IPS-18a (cell line): ENCODE measurements around the gene PTPRJ.

Experiments used
- H3K27ac ChIP-seq: one replicate; pipeline ENCODE4 v1.5.1; 2013; ENCODE audit warnings: low read length
- H3K27me3 ChIP-seq: one replicate; pipeline ENCODE4 v1.6.1; 2013; ENCODE audit warnings: mild to moderate bottlenecking, low read length; ENCODE audit not compliant: control insufficient read depth, insufficient read depth
- H3K36me3 ChIP-seq: one replicate; pipeline ENCODE4 v1.6.1; 2013; ENCODE audit warnings: low read depth, low read length; ENCODE audit not compliant: control insufficient read depth
- H3K4me1 ChIP-seq: one replicate; pipeline ENCODE4 v1.6.1; 2013; ENCODE audit warnings: low read depth, low read length; ENCODE audit not compliant: control insufficient read depth
- H3K4me3 ChIP-seq: one replicate; pipeline ENCODE4 v1.5.1; 2013; ENCODE audit warnings: low read length
- H3K9ac ChIP-seq: one replicate; pipeline ENCODE4 v1.6.1; 2013; ENCODE audit warnings: mild to moderate bottlenecking, low read length, moderate library complexity
- H3K9me3 ChIP-seq: one replicate; pipeline ENCODE4 v1.6.1; 2013; ENCODE audit warnings: low read depth, low read length; ENCODE audit not compliant: control insufficient read depth

The PTPRJ gene

DNA sequence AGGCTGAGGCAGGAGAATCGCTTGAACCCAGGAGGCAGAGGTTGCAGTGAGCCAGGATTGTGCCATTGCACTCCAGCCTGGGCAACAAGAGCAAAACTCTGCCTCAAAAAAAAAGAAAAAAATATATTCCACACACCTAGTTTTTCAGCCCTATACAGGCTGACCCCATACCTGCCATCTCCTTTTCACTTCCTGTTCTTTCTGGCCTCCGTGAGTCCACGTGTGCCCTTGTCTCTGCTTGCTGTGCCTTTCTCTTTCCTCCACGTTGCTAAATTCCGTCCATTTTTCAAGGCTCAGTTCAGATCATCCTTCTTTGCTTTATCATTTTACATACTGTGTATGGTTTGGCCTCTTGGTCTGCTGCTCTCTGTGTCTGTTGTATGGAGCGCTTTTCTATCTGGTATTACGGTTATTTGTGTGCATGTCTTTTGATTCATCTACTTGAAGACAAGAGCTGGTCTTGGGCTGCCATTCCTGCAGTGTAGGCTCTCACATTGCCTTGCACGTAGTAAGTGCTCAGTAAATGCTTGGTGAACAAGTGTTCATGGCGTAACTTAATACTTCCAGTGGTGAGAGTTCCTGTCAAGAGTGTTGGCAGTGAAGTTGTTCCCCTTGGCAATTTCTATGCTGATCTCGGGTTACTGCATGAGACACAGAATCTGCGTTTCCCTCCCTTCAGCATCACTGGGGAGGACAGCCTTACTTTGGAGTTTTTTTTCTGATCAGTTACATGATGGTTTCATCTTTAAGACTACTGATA, 57.5 kb downstream of the PTPRJ start:
- no peak overlapping the region for H3K4me3 ChIP-seq
- H3K27me3 ChIP-seq = no peaks in the 10 kb centered on the region
- no peaks in the 10 kb centered on the region for H3K36me3 ChIP-seq
- H3K9ac ChIP-seq = no peak overlapping the region
- no peak overlapping the region for H3K27ac ChIP-seq
- no peaks in the 10 kb centered on the region for H3K9me3 ChIP-seq
- H3K4me1 ChIP-seq = peaks cover 8% of the 10 kb centered on the region

DNA sequence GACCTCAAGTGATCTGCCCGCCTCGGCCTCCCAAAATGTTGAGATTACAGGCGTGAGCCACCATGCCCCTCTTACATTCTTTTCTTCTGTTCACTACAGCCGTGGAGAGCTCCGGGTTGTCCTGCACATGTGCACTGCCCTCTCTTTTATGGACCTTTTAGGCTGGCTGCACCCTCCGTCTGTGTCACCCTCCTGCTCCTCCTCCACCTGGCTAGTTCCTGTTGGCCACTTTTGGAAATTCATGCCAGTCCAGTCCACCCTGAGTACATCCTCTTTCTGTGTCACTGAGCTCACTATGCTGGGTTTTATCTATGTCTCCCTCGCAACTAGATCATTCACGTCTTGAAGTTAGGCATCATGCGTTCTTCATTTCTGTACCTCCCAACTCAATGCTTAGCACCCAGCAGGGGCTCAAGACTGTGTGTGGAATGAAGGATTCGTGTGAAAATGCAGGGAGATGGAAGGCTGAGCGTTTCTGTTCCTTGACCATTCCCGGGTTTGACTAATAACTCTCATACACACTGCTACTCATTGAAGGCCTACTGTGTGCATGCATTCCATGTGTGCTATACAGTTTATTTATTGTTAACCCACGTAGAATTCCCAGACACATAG, 60.6 kb downstream of the PTPRJ start:
- no peaks in the 10 kb centered on the region for H3K36me3 ChIP-seq
- no peak overlapping the region for H3K9ac ChIP-seq
- H3K27me3 ChIP-seq = no peaks in the 10 kb centered on the region
- H3K4me1 ChIP-seq = peaks cover 3% of the 10 kb centered on the region
- no peaks in the 10 kb centered on the region for H3K9me3 ChIP-seq
- no peak overlapping the region for H3K27ac ChIP-seq
- no peak overlapping the region for H3K4me3 ChIP-seq

DNA sequence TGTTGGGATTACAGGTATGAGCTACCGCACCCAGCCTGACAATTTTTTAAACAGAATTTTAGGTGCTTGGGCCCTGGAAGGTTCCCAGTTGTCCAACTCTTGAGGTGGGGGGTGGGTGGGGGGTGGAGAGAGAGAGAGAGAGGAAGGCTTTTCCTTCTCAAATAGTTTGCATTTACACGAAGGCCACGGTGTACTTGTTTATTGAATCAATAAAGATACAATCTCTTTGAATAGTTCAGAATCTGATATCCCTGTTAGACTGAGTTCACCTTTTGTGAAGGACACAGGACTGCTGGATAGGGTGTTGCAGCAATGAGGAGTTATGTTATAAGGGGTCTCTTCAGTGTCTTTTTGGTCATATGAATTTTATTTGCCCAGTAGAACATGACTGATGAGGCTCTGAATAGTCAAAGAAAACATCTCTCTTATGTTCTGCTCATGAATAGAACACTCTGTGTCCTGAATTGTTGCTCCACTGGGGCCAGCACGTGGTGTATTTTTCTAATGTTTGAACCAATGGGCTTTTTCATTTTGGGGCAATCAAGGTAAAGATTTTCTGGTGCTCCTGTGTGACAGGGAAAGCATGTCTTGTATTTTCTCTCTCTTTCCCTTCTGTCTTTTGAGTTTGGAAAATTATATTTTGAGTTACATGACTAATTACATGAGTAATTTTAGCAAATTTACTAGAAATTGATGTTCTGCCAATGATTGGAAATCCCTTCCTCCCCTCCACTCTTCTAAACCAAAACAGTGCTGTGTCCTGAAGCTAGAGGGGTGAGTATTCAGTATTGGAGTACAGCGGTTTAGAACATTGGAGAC, 61.7 kb downstream of the PTPRJ start:
- Histone ChIP-seq H3K36me3 (no peaks in the 10 kb centered on the region), H3K27me3 (no peaks in the 10 kb centered on the region), H3K4me3 (no peak overlapping the region), H3K9me3 (no peaks in the 10 kb centered on the region), H3K4me1 (no peaks in the 10 kb centered on the region), H3K9ac (no peak overlapping the region), H3K27ac (no peak overlapping the region)

DNA sequence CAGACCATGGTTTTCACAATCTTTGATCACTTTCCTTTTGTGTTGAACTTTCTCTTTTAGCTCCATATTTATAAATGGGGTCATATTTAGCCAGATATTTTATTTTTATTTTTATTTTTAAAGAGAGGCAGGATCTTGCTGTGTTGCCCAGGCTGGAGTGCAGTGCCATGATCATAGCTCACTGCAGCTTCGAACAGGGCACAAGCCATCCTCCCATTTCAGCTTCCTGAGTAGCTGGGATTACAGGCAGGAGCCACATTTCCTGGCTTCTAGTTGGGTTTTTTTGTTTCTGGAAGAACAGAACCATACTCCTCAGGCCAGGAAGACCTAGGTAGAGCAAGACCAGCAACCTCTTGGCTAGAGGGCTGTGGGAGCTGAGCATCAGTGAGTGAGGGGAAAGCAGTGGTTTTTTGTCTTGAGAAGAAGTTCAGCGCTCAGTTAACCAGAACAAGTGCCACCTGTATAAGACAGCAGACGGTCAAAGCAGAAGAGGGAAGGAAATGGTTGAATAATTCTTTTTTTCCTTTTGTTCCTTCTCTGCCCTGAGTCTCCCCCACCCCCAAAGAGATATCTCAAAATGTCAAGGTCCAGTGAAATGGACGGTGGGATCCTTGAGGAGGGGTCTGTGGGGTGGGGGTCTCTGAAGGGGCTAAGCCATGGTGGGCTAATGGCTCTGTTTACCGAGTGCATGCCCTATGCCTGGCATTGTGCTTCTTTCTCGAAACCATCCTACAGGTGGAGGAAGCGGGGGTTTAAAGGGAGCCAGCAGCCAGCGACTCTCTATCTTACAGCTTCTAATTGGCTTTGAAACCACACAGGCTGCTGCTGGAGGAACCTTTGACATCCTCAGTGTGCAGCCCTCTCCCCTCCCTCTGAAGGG, 63.0 kb downstream of the PTPRJ start:
- Histone ChIP-seq H3K4me1 (no peaks in the 10 kb centered on the region), H3K4me3 (no peak overlapping the region), H3K9me3 (no peaks in the 10 kb centered on the region), H3K27me3 (no peaks in the 10 kb centered on the region), H3K36me3 (no peaks in the 10 kb centered on the region), H3K27ac (no peak overlapping the region), H3K9ac (no peak overlapping the region)

DNA sequence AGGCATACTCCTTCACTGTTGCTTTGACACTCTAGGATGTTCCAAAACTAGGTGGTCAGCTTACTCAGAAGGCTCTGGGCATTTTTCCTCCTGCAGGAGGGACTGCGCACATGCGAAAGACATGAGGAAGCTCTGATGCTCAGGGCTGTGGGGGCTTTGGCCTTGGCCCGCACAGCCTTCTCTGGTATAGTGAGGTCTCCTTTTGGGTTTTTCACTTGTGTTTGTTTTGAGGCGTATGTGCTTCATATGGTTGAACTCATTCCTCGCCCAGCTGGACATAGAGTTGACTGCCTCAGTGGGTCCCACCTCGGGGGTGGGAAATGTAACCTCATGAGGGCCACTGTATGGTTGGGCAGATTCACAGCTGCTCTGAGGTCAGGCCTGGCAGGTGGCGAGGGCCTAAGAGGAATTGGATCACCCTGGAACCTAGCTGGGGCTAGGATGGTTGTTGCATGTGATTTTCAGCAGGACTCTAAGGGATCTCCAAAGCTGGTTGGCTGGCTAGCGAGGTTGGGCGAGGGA, 63.7 kb downstream of the PTPRJ start:
- no peaks in the 10 kb centered on the region for H3K27me3 ChIP-seq
- no peak overlapping the region for H3K4me3 ChIP-seq
- no peak overlapping the region for H3K9ac ChIP-seq
- H3K9me3 ChIP-seq = no peaks in the 10 kb centered on the region
- H3K4me1 ChIP-seq = no peaks in the 10 kb centered on the region
- H3K36me3 ChIP-seq = no peaks in the 10 kb centered on the region
- H3K27ac ChIP-seq = no peak overlapping the region

DNA sequence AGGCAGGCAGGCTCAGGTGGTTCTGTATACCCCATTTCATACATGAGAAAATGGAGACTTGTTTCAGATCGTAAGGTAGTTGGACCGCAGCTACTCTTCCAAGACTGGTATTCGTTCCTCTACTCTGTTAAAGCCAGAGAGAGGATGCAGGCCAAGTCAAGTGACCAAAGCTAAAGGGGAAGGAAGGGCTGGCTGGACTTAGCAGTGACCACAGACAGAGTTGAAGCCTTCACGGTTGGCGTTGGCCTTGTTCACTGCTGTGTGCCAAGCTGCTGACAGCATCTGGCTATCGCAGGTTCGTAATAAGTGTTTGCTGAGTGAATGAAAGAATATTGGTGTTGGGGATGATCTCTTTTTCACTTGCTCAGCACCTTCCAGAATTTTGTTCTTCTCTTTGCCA, 64.2 kb downstream of the PTPRJ start:
- no peaks in the 10 kb centered on the region for H3K9me3 ChIP-seq
- no peaks in the 10 kb centered on the region for H3K36me3 ChIP-seq
- H3K27ac ChIP-seq = no peak overlapping the region
- H3K4me3 ChIP-seq = no peak overlapping the region
- H3K27me3 ChIP-seq = no peaks in the 10 kb centered on the region
- H3K9ac ChIP-seq = no peak overlapping the region
- H3K4me1 ChIP-seq = no peaks in the 10 kb centered on the region

DNA sequence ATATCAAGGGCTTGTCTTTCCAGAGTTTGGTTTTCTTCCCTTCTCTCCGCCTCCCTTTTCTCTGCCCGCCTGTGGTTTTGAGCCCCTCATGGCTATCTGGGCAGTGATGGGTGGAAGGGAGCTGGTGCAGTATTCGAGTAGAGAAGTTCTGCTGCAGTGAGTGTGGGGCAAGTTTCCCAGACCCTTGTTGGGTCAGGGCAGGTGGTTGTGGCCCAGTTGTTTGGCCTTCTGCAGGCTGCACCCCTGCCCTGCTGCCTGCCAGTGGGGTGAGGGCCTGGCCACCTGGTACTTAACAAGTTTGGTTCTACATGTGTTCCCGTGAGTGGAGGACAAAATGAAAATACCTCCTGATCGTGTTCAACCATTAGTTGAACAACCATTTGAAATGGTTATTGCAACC, 65.2 kb downstream of the PTPRJ start:
- no peaks in the 10 kb centered on the region for H3K9me3 ChIP-seq
- no peak overlapping the region for H3K4me3 ChIP-seq

DNA sequence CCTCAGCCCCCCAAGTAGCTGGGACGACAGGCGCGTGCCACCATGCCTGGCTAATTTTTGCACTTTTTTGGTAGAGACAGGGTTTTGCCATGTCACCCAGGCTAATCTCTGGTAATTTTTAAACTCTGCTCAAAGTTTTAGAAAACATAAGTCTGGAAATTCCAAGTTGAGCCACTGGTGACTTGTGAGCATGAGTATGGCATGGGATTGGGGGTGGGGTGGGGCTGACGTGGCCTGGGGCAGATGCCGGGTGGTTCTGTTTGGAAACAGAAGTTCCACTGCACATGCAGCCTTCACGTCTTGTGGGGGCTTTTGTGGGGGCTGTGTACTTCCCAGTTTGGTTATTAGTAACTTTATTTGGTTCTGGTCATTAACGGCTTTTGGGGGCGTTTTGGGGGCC, 67.3 kb downstream of the PTPRJ start:
- Histone ChIP-seq H3K9ac (no peak overlapping the region), H3K27ac (no peak overlapping the region), H3K9me3 (no peaks in the 10 kb centered on the region), H3K27me3 (no peaks in the 10 kb centered on the region), H3K4me3 (no peak overlapping the region), H3K36me3 (no peaks in the 10 kb centered on the region), H3K4me1 (peaks cover 12% of the 10 kb centered on the region)

More for the DNA sequence above, 65.2 kb downstream of the PTPRJ start:
- Histone ChIP-seq H3K27me3 (no peaks in the 10 kb centered on the region), H3K27ac (no peak overlapping the region), H3K9ac (no peak overlapping the region), H3K4me1 (no peaks in the 10 kb centered on the region), H3K36me3 (no peaks in the 10 kb centered on the region)

DNA sequence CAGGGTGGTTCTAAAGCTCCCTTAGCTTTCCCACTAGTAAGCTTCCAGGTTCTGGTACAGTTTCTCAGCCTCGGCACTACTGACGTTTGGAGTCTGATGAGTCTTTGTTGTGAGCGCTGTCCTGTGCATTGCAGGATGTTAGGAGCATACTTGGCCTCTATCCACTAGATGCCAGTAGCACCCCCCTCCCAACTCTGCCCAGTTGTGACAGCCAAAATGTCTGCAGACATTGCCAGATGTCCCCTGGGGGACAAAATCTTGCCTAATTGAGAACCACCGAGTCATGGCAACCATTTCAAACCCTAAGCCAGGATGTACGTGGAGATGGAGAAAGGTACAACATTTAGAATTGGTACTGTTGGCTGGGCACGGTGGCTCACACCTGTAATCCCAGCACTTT, 68.7 kb downstream of the PTPRJ start:
- H3K4me1 ChIP-seq = peaks cover 14% of the 10 kb centered on the region
- H3K36me3 ChIP-seq = no peaks in the 10 kb centered on the region
- H3K9me3 ChIP-seq = no peaks in the 10 kb centered on the region
- no peak overlapping the region for H3K27ac ChIP-seq
- H3K9ac ChIP-seq = no peak overlapping the region
- no peaks in the 10 kb centered on the region for H3K27me3 ChIP-seq
- no peak overlapping the region for H3K4me3 ChIP-seq

DNA sequence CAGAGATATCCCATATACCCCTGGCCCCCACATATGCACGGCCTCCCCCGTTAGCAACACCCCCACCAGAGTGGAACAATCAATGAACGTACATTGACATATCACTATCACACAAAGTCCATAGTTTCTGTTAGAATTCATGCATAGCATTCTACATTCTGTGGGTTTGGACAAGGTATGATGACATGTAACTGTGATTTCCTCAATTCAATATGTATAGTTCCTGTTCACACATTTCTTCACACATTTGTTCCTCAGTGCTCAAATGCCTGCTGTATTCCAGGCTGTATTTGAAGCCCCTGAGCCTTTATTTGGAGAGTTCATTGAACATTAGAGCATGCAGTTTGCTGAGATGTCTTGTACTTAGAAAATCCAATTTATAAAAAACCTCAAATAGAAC, 69.9 kb downstream of the PTPRJ start:
- no peak overlapping the region for H3K9ac ChIP-seq
- no peak overlapping the region for H3K27ac ChIP-seq
- no peak overlapping the region for H3K4me3 ChIP-seq
- no peaks in the 10 kb centered on the region for H3K36me3 ChIP-seq
- no peaks in the 10 kb centered on the region for H3K27me3 ChIP-seq
- peaks cover 14% of the 10 kb centered on the region for H3K4me1 ChIP-seq
- H3K9me3 ChIP-seq = no peaks in the 10 kb centered on the region
